HG03442 (cell line): Measurements from ENCODE around the gene AKR1C4.
"Not testable (repeated sequence)": the region's sequence is repeated elsewhere in the genome, so short reads cannot be mapped to it uniquely, and the experiment has no call there.

ENCODE experiments used
- ATAC-seq: cut with Tn5 transposase; IDR thresholded peaks from one replicate; pipeline ENCODE4 v1.9.1; 2021; ENCODE audit warnings: mild to moderate bottlenecking, moderate library complexity; ENCODE audit not compliant: unreplicated experiment

AKR1C4 gene

DNA sequence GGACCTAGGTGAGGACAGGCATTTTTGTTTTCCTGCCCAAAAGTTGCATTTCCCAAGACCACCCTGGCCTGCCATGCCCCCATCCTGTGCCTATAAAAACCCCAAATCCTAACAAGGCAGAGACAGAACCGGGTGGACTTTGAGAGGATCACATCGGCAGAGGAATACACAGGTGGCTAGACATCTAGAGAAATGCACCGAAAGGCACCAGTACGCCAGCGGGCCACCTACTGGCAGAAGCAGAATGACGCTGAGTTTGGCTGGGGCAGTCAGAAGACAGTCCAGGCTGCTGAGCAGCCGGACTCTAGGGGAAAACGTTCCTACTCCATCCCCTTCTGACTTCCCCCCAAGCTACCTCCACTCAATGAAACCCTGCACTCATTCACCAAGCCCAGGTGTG, 2.8 kb downstream of the AKR1C4 start:
- no peak for ATAC-seq

GRCh38 chr10:5206799-5207198, 10.2 kb downstream of the AKR1C4 start:
- no peak for ATAC-seq

DNA sequence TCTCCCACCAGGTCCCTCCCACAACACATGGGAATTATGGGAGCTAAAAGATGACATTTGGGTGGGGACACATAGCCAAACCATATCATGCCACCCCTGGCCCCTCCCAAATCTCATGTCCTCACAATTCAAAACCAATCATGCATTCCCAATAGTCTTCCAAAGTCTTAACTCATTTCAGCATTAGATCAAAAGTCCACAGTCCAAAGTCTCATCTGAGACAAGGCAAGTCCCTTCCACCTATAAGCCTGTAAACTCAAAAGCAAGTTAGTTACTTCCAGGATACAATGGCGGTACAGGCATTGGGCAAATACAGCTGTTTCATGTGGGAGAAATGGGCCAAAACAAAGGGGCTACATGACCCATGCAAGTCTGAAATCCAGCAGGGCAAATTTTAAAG, 13.1 kb downstream of the AKR1C4 start:
- not testable (repeated sequence) for ATAC-seq

- not testable (repeated sequence) for ATAC-seq
These were observed 13.6 kb downstream of the AKR1C4 start for GRCh38 chr10:5210261-5210660.

DNA sequence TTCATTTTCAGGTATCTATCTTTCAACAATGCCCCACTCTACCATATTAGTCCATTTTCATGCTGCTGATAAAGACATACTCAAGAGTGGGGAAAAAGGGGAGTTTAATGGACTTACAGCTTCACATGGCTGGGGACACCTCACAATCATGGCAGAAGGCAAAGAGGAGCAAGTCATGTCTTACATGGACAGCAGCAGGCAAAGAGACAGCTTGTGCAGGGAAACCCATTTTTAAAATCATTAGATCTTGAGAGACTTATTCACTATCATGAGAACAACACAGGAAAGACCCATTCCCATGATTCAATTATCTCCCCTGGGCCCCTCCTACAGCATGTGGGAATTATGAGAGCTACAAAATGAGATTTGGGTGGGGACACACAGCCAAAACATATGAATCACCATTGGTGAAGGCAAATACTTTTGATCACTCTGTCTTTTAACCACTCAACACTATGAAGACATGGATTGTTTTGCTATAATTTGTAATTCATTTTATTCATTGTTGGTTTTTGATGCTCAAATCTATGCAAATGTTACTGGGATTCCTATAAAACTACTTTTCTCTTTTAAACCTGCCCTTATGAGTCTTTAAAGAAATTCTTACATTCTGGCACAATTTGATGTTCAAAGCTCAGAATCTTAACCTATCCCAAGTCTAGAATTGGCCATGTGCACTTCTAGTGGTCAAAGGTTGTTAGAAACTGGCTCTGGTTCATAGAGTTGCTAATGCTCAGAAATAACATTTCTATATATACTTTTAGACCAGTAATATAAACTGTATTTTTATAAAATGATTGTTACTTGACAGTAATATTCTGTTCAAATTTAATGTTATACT, 15.3 kb downstream of the AKR1C4 start:
- no peak for ATAC-seq

- no peak for ATAC-seq
These were observed 20.2 kb downstream of the AKR1C4 start for GRCh38 chr10:5216801-5217200.

DNA sequence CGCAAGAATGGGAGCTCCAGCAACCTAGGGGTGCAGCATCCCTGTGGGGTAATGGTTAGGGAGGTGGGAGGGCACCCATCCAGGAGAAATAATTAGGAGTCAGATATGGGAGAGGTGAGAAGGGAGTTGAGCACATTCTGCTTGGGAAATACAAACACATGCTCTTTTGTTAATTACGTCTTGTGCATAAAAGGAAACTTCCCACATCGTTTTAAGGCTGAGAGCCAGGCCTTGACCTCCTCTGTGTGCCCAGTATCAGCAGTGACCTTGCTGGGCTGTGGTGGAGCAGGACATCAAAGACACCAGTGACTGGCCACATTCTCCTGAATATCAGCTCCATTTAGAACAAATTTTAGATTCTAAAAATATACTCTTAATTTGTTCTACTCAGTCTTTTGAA, 22.6 kb downstream of the AKR1C4 start:
- ATAC-seq, result no peak

- not testable (repeated sequence) for ATAC-seq
These were observed 26.3 kb downstream of the AKR1C4 start for GRCh38 chr10:5222942-5223341.

- ATAC-seq, result no peak
These were observed 32.4 kb downstream of the AKR1C4 start for GRCh38 chr10:5229019-5229418.

DNA sequence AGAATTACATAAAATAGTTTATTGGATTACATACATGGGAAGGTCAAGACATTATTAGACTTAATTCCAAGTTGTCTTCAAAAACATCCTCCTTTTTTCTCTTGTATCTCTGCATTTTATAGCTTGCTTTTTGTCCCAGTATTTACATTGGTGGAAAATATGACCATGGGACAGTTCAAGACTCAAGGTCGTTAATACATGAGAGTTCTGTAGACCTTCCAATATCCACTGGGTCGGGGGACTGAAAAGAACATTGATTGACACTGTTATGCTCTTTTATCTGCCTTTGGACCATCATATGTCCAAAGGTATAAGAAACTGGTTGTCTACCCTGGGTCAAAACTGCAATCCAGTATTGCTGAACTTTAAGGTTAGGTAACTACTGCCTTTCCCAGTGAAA, 36.7 kb downstream of the AKR1C4 start:
- no peak for ATAC-seq

- no peak for ATAC-seq
These were observed 37.6 kb downstream of the AKR1C4 start for GRCh38 chr10:5234106-5234860.

DNA sequence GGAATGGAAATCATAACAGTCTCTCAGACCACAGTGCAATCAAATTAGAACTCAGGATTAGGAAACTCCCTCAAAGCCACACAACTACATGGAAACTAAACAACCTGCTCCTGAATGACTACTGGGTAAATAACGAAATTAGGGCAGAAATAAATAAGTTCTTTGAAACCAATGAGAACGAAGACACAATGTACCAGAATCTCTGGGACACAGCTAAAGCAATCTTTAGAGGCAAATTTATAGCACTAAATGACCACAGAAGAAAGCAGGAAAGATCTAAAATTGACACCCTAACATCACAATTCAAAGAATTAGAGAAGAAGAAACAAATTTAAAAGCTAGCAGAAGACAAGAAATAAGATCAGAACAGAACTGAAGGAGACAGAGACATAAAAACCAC, 40.9 kb downstream of the AKR1C4 start:
- not testable (repeated sequence) for ATAC-seq

DNA sequence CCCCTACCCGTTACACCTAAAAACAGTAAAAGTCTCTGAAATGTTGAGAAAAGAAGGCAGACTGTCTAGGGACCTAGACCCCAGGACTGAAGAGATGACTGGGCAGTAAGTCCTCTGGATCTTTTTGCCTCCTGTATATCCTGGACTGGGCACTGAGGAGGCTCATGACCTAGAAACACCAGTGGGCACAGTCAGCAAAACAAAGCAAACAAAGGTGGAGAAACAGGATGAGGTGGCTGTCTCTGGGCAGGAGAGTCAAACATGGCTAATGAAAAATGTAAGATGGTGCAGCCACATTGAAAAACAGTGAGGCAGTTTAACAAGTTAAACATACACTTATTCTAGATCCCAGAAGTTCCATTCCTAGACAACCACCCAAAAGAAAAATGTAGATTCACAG, 45.9 kb downstream of the AKR1C4 start:
- ATAC-seq, result no peak

GRCh38 chr10:5243521-5243987, 46.9 kb downstream of the AKR1C4 start:
- no peak for ATAC-seq

GRCh38 chr10:5252177-5253037, 55.8 kb downstream of the AKR1C4 start:
- ATAC-seq, result no peak

DNA sequence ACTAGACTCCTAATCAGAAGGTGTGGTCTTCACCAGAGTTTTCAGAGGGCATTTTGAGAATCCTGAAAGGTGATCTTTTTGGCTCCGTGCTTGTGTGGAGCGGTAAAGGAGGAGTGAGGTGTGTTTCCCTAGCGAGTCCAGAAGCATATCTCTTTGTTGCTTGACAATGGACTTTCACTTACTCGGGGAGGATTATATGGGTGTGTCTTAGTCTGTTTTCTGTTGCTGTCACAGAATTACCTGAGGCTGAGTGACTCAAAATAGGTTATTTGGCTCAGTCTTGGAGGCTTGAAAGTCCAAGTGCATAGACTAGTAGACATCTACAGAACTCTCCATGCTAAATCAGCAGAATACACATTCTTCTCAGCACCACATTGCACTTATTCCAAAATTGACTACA, 57.9 kb downstream of the AKR1C4 start:
- no peak for ATAC-seq

GRCh38 chr10:5257768-5258167, 61.1 kb downstream of the AKR1C4 start:
- ATAC-seq, result not testable (repeated sequence)

DNA sequence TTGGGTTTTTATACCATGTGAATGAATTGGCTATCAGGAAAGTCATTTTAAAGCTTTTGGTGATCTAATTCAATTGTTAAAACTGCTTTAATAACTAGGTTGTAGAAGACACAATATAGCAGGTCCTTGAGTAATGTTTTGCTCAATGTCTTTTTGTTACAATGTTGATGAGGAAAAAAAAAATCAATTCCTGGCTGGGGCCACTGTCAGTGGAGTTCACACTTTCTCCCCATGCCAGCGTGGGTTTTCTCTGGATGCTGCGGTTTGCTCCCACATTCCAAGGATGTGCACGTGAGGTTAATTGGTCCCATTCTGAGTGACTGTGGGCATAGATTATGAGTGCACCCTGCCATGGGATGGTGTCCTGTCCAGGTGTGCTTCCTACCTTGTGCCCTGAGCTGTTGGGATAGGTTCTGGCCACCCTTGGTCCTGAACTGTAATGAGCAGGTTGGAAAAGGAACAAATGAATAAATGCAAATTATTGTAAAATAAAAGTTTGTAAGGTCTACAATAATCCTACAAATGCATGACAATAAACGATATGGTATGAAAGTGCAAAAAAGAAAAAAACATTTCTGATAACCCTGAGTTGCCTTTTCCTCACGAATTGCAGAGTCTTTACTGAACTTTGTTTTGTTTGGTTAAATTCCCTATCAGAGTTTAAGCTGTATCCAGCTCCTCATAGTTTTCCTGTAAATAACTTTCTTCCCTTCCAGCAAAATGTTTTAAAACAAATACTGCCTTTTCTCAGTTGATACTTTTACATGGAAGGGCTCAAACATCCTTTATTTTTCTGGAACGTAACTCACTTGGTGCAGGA, 62.7 kb downstream of the AKR1C4 start:
- no peak for ATAC-seq

- ATAC-seq, result no peak
These were observed 63.4 kb downstream of the AKR1C4 start for GRCh38 chr10:5259952-5260578.

DNA sequence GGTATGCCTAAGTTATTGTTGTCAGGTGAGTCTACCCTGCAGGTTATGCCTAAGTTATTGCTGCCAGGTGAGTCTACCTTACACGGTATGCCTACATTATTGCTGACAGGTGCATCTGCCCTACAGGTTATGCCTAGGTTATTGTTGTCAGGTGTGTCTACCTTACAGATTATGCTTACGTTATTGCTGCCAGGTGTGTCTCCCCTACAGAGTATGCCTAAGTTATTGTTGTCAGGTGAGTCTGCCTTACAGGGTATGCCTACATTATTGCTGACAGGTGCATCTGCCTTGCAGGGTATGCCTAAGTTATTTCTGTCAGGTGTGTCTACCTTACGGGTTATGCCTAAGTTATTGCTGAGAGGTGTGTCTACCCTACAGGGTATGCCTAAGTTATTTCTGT, 64.2 kb downstream of the AKR1C4 start:
- no peak for ATAC-seq
